Fibroblast of skin of left biceps (primary cell): ENCODE measurements around the gene AGXT2.
"Not testable (repeated sequence)": the region's sequence is repeated elsewhere in the genome, so short reads cannot be mapped to it uniquely, and the experiment has no call there.

Experiments
- DNase-seq, 2 experiments: peaks; one replicate each; pipeline ENCODE4 v3.0.0-alpha.2; 2013; ENCODE audit warnings: low read depth in 2 of 2

The AGXT2 gene

GRCh38 chr5:35015063-35015462 is 32.7 kb downstream of the AGXT2 start:
- no peak for DNase-seq

DNA sequence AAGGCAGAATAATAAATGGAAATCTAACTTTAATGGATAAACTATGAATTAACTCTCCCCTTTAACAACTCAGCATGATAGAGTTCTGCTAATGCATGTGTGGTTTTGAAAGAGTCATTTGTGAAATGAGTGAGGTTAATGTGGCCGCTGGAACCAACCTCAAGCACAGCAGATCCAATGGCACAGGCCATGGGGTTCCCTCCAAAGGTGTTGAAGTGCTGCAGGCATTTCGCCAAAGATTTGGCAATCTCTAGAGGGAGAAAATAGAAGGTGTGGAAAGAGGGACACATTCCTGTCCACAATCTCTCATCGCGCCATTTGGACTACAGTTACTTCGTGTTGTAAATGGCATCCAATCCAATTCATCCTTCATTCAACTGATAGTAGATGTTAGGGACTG is 35.0 kb downstream of the AGXT2 start:
- DNase-seq, result no peak

- DNase-seq, result no peak
Measured at GRCh38 chr5:35012365-35012764, 35.4 kb downstream of the AGXT2 start.

DNA sequence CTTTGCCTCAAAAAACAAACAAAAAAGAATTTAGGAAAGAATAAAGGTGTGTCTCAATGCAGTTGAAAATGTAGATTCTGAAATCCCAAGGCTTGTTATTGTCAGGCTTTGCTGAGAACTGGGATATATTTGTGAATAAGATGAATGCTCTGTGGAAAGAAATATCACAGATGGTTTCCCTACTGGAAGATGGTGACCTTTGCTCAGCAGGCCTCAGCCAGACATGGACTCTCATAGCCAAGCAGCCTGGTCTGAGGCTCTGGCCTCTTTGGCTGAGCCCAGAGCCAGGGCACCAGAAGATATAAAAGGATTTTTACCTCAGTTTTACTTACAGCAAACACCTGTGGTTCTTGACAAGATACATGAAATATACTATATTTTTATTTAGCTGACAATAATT is 37.1 kb downstream of the AGXT2 start:
- DNase-seq, result no peak

DNA sequence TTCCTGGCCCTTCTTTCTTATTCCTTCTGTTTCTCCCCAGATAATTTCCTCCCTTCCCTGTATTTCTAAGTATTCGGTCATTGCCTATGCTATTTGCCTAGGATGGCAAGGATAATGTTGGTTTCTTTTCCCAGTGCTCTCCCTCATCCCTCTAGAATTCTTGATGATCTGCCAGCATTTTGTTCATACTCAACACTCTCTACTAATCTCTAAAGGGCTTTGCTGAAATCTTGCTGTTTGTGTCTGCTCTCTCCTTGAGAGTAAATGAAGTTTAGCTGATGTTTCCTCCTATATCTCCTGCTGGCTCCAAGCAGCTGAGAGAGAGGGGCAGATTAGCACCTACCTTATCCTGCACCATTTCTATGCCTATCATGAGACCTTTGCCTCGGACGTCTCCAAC is 38.1 kb downstream of the AGXT2 start:
- no peak for DNase-seq

DNA sequence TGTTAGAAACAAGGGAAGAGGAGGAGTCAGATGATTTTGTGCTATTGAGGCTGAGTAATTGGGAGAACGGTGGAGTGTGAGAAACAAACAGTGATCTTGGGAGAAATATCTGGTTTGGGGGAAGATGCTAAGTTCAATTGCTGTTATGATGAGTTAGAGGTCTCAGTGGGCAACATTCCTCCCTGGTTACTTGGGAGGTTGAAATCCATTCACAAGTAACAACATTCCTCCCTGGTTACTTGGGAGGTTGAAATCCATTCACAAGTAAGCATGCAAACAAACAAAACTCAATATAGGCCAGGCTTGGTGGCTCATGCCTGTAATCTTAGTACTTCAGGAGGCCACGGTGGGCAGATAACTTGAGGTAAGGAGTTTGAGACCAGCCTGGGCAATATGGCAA is 38.7 kb downstream of the AGXT2 start:
- no peak for DNase-seq

DNA sequence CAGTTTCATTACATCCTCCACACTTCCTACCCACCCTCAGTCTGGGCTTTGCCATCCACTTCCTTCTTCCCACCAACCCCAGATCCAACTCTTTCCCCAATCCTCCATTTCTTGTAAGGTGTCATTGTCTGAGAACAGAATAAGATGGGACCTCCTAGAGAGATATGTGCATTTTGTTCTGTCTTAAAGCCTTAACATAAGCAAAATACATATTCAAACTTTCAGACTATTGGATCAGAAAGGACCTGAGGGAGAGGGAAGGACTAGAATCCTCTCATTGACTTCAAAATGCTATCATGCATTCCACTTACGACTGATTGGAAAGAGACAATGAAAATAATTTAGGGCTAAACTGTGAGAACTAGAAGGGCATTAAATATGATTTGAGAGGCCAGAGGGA is 43.0 kb downstream of the AGXT2 start:
- no peak for DNase-seq

DNA sequence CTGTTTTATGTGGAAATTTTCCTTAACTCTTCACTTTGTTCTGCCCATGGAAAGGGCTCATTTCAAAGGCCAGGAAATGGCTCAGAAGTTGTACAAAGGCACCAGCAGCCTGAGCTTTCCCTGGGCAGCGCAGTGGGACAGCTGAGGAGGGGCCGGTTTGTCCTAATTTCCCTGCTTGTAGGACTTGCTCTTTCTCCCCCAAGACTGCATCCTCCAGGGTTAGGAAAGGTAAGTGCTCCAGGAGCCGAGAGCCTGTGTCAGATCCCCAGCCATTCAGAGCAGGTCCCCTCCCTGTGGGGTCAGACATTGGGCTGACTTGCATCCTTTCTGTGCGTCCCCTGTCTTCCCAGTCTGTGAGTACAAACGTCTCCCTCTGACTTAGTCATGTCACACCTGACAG is 43.5 kb downstream of the AGXT2 start:
- DNase-seq, result no peak

DNA sequence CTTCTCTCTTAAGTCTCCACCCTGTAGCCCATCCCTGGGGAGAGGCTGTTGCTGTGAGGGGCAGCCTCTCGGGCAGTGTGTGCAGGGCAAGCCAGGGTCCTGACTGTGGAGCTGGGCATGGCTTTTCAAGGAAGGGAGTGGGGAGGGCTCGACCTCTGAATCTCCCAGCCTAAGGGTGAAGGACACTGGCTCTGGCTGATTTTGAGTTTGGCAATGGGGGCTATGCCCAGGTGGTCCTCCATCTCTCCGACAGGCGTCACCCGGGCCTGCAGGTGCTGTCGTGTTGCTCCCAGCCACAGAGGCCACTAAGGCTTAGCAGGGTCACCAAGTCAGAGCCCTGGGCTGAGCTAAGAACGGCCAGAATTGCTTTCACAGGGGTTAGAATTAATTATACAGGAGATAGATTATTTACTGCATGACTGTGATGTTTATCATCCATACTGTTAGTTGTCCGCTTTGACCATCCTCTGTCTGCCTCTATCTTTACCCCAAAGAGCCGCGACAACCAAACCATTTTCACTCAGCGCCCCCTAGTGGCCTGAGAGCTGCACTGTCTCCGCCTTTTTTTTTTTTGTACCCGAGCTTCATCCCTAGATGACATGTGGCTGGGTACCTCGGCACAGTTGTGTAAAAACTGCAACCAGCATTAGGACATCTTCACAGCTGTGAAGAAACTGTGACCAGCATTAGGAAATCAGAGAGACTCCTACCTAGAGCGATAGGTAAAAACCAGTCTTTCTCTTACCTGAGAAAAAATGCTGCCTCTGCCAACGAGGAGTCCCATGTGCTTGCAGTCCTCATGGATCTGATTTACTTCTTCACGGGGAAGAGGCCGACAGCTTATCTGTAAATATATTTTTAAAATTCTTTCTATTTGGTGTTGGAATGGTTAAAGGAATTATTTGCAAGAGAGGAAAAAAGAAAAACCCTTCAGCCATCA is 44.5 kb downstream of the AGXT2 start:
- DNase-seq, result peak; percentile 10 to 25

DNA sequence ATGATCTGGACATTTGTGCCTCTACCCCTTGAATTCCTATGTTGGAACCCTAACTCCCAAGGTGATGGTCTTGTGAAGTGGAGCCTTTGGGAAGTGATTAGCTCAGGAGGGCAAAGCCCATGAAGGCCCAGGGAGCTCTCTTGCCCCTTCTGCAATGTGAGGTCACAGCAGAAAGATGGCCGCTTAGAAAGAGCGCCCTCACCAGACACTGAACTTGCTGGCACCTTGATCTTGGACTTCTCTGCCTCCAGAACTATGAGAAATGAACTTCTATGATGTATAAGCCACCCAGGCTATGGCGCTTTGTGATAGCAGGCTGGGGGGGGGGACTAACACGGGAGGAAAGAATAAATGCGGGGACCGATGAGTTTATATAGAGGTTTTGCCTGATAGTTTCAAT is 45.3 kb downstream of the AGXT2 start:
- no peak for DNase-seq

DNA sequence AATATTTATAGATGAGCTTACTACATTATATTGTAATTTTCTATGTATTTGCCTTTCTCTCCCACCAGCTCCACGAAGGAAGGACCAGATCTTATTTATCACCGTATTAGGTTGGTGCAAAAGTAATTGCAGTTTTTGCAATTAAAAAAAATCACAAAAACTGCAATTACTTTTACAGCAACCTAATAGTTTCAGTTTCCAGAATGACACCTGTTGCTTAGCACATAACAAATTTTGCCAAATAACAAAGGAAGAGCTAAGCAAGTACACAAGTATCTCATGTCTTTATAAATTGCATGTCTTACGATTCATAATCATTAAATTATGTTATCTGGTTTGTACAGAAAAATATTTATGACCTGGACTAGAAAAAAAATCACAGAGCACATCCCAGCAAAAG is 45.9 kb downstream of the AGXT2 start:
- no peak for DNase-seq

- DNase-seq, result peak; percentile 57 to 58
Measured at GRCh38 chr5:34998058-34998789, 49.5 kb downstream of the AGXT2 start.

- DNase-seq, result no peak
Measured at GRCh38 chr5:34996261-34996660, 51.5 kb downstream of the AGXT2 start.

GRCh38 chr5:34993951-34994350 is 53.8 kb downstream of the AGXT2 start:
- DNase-seq, result no peak

DNA sequence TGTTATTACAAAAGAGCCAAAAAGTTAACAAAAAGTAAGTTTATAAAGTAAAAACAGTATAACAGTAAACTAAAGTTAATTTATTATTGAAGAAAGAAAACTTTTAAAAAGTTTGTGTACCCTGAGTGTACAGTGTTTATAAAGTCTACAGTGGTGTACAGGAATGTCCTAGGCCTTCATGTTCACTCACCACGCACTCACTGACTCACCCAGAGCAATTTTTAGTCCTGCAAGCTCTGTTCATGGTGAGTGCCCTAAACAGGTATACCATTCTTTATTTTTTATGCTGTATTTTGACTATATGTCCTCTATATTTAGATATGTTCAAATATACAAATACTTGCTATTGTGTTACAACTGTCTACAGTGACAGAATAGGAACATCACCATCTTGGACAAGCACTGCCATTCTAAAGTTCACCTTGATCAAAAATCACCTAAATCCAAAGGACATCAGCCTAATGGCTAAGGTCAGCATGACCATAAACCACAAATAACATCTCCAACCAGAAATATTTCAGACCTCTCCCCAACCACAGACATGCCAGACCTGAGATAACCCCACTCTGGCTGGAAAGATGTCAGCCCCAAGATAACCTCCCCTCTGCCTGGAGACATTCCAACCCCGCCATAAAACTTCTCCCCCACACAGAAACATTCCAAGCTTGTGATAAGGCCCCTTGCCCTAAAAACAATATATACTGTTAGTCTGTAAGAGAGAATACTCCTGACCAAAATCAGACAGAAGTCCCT is 56.1 kb downstream of the AGXT2 start:
- no peak for DNase-seq

DNA sequence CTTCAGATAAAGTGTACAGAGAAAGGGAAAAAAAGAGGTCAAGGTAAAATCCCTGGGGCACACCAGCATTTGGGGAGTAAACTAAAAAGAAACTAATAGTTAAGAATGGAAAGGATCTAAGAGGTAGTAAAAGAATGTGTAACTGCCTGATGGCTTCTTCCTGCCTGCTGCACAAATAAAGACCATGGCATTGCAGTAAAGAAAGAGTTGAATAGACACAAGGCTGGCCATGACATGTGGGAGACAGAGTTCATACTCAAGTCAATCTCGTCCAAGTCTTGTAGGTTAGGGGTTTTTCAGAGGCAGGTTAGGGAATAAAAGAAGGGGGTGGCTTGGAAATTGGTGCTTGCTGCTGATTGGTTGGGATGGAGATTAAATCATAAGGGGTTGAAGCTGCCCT is 60.8 kb downstream of the AGXT2 start:
- DNase-seq, result no peak

DNA sequence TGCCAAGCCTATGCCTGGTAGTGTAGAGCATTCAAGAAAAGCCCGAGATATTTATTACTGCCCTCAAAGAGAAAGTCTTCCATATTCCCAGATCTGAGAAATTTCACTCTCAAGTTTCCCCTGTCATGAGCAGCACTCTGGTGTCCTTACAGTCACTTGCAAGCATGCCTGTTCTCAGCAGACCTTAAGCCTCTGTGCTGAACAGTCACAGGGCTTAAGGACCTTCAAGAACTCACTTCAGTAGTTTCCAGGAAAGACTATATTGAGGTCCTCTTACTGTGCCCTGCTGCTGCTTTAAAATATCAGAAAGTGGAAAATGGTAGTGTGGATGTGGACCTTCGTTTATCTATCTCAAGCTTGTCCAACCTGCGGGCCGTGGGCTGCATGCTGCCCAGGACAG is 64.9 kb downstream of the AGXT2 start:
- DNase-seq, result no peak

DNA sequence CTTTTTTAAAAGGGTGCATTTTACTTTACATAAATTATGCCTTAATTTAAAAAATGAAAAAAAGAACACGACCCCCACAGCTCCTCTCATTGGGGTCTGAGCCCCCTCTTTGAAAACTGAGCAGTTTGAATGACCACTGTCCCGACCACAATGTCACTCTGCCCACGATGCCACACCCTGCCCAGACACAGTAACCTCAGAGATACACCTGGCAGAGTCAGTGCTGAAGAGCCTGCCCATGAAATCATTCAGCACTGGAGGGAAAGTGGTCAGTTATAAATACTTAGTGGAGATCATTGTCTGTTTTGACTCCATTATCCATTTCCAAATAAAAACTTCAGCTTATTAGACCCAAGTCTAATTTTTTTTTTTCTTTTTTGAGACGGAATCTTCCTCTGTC is 69.1 kb downstream of the AGXT2 start:
- no peak for DNase-seq

DNA sequence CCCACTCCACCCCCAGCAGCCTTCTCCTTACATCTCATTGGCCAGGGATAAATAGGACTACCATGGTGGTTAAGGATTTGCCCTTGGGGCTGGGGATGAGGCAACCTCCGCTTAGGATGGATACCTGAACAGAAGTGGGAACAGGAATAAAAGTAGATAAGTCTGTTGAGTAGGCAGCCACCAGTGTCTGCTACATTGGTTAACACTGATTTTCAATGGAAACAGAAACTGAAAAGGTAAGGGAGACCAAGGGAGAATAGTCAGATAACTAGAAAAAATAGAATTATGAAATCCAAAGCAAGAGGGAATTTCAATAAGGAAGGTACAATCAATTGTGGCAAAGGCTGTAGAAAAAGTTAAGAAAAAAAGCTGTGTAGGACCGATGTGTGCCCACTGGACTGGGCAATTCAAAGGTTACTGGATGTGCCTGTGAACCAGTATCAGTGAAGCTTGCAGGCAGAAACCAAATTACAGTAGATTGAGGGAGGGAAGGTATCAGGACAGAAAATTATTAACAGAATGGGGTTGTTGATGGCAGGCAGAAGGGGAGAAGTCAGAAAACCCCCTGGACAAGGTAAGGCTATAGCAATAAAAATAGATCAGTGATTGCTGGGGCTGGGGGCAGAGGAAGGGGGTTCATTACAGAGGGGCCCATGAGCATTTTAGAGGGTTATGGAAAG is 69.7 kb downstream of the AGXT2 start:
- DNase-seq, result no peak

GRCh38 chr5:34976347-34976746 is 71.4 kb downstream of the AGXT2 start:
- no peak for DNase-seq

- not testable (repeated sequence) for DNase-seq
Measured at GRCh38 chr5:34971655-34972054, 76.1 kb downstream of the AGXT2 start.

GRCh38 chr5:34970552-34970951 is 77.2 kb downstream of the AGXT2 start:
- DNase-seq, result no peak
